A673 (cell line): ENCODE results near the gene SMIM44.

Experiments
- EZH2 ChIP-seq: fragments of 200-600 bp; sonication (generic); IDR thresholded peaks from 2 replicates; pipeline ENCODE4 v1.6.1; 2017; ENCODE audit warnings: borderline replicate concordance, low read depth, mild to moderate bottlenecking, mixed read lengths, antibody characterized with exemption, low read length; ENCODE audit not compliant: poor library complexity, severe bottlenecking
- TF ChIP-seq, protein P1 (sequence below): fragments of 300-800, 200-600 bp; sonication (generic); conservative IDR thresholded peaks from 2 replicates; pipeline ENCODE4 v1.5.1; 2017; ENCODE audit warnings: low read depth, mild to moderate bottlenecking, antibody characterized with exemption, low read length, moderate library complexity, mixed read lengths

DNA sequence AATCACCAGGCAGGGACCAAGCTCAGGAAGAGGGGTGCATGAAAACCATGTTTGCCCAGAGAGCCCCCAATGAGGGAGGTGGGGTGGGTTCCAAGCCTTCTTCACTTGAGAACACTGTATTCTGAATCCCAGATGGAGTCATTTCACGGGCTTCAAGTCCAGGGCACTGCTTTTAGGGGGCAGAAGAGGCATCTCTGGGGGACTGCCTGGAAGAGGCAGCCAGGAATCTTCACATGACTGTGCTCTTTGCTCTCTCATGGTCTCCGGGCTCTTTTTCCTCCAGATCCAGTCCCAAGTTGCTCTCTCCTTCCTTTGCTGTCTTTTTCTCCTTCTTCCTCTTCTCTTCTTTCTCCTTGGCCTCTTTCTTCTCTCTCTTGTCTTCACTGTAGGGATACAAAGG, 8.6 kb downstream of the SMIM44 start:
- TF ChIP-seq, protein P1, sequence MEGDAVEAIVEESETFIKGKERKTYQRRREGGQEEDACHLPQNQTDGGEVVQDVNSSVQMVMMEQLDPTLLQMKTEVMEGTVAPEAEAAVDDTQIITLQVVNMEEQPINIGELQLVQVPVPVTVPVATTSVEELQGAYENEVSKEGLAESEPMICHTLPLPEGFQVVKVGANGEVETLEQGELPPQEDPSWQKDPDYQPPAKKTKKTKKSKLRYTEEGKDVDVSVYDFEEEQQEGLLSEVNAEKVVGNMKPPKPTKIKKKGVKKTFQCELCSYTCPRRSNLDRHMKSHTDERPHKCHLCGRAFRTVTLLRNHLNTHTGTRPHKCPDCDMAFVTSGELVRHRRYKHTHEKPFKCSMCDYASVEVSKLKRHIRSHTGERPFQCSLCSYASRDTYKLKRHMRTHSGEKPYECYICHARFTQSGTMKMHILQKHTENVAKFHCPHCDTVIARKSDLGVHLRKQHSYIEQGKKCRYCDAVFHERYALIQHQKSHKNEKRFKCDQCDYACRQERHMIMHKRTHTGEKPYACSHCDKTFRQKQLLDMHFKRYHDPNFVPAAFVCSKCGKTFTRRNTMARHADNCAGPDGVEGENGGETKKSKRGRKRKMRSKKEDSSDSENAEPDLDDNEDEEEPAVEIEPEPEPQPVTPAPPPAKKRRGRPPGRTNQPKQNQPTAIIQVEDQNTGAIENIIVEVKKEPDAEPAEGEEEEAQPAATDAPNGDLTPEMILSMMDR: no peak
- no peak for TF ChIP-seq EZH2
